H1 (cell line): ENCODE results near the gene RABEPK. TPM values are rescaled to one million over a fixed set of nuclear protein-coding genes. Genes with fewer than 3 reads are reported as not detected.

Experiments
- polyA plus RNA-seq, 7 experiments: library from polyadenylated mRNA; depleted of rRNA in 3 of 7; stranded (reverse) in 5 of 7; unstranded in 2 of 7; fragments of >200 nt in 5 of 7; fragments of 200-250 nt in 2 of 7; gene quantifications; 1 replicate in 5 of 7; 2 replicates in 1 of 7; 4 replicates in 1 of 7; pipeline versions ENCODE4 v1.2.1 to v1.2.3, GENCODE V29; 2011 to 2013; ENCODE audit warnings: missing spikeins in 2 of 7, mixed read lengths in 2 of 7
- total RNA-seq: library from RNA; stranded (reverse); fragmentation: NEBNext Ultra II Directional; extraction: Animal tissue kit (Norgen Biotek cat#: 25700); gene quantifications from 2 replicates; pipeline ENCODE4 v1.2.1, GENCODE V29; 2021
- TF ChIP-seq, protein P1 (sequence below): fragments of 300-600 bp; sonication (generic); IDR thresholded peaks from 2 replicates; pipeline ENCODE4 v1.7.1; 2012; ENCODE audit warnings: low read length, moderate library complexity, mild to moderate bottlenecking, inconsistent platforms; ENCODE audit not compliant: insufficient replicate concordance

RABEPK gene
- total and polyA plus RNA-seq, 2 of the 8 experiments (the other 6 are each of a cell fraction or from before 2014, with no cell fraction given) = 26.3 to 34.3 TPM

DNA sequence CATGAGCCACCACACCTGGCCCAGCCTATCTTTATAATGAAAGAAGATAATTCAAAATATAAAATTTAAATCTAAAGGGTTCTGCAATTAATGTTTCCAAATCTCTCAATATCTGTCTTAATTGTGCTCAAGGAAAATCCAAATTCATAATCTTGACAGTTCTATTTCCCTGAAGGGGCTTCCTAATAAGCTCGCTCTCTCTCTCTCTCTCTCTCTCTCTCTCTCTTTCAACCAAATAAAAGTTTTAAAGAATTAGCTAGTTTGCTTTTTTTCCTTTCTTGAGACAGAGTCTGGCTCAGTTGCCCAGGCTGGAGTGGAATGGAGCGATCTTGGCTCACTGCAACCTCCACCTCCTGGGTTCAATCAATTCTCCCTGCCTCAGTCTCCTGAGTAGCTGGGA, 43.8 kb upstream of the RABEPK start (continued):
- TF ChIP-seq, protein P1, sequence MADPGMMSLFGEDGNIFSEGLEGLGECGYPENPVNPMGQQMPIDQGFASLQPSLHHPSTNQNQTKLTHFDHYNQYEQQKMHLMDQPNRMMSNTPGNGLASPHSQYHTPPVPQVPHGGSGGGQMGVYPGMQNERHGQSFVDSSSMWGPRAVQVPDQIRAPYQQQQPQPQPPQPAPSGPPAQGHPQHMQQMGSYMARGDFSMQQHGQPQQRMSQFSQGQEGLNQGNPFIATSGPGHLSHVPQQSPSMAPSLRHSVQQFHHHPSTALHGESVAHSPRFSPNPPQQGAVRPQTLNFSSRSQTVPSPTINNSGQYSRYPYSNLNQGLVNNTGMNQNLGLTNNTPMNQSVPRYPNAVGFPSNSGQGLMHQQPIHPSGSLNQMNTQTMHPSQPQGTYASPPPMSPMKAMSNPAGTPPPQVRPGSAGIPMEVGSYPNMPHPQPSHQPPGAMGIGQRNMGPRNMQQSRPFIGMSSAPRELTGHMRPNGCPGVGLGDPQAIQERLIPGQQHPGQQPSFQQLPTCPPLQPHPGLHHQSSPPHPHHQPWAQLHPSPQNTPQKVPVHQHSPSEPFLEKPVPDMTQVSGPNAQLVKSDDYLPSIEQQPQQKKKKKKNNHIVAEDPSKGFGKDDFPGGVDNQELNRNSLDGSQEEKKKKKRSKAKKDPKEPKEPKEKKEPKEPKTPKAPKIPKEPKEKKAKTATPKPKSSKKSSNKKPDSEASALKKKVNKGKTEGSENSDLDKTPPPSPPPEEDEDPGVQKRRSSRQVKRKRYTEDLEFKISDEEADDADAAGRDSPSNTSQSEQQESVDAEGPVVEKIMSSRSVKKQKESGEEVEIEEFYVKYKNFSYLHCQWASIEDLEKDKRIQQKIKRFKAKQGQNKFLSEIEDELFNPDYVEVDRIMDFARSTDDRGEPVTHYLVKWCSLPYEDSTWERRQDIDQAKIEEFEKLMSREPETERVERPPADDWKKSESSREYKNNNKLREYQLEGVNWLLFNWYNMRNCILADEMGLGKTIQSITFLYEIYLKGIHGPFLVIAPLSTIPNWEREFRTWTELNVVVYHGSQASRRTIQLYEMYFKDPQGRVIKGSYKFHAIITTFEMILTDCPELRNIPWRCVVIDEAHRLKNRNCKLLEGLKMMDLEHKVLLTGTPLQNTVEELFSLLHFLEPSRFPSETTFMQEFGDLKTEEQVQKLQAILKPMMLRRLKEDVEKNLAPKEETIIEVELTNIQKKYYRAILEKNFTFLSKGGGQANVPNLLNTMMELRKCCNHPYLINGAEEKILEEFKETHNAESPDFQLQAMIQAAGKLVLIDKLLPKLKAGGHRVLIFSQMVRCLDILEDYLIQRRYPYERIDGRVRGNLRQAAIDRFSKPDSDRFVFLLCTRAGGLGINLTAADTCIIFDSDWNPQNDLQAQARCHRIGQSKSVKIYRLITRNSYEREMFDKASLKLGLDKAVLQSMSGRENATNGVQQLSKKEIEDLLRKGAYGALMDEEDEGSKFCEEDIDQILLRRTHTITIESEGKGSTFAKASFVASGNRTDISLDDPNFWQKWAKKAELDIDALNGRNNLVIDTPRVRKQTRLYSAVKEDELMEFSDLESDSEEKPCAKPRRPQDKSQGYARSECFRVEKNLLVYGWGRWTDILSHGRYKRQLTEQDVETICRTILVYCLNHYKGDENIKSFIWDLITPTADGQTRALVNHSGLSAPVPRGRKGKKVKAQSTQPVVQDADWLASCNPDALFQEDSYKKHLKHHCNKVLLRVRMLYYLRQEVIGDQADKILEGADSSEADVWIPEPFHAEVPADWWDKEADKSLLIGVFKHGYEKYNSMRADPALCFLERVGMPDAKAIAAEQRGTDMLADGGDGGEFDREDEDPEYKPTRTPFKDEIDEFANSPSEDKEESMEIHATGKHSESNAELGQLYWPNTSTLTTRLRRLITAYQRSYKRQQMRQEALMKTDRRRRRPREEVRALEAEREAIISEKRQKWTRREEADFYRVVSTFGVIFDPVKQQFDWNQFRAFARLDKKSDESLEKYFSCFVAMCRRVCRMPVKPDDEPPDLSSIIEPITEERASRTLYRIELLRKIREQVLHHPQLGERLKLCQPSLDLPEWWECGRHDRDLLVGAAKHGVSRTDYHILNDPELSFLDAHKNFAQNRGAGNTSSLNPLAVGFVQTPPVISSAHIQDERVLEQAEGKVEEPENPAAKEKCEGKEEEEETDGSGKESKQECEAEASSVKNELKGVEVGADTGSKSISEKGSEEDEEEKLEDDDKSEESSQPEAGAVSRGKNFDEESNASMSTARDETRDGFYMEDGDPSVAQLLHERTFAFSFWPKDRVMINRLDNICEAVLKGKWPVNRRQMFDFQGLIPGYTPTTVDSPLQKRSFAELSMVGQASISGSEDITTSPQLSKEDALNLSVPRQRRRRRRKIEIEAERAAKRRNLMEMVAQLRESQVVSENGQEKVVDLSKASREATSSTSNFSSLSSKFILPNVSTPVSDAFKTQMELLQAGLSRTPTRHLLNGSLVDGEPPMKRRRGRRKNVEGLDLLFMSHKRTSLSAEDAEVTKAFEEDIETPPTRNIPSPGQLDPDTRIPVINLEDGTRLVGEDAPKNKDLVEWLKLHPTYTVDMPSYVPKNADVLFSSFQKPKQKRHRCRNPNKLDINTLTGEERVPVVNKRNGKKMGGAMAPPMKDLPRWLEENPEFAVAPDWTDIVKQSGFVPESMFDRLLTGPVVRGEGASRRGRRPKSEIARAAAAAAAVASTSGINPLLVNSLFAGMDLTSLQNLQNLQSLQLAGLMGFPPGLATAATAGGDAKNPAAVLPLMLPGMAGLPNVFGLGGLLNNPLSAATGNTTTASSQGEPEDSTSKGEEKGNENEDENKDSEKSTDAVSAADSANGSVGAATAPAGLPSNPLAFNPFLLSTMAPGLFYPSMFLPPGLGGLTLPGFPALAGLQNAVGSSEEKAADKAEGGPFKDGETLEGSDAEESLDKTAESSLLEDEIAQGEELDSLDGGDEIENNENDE = no peak
